Activated CD8-positive, alpha-beta memory T cell treated with anti-CD3 and anti-CD28 coated beads for 1 hour (primary cell): ENCODE data around the gene DNAJC5G.
A peak's percentile ranks its signal among the peaks of the same experiment; 100 is the strongest.

ENCODE experiments used
- DNase-seq, 2 donors: peaks; one replicate each; pipeline ENCODE4 v3.0.0-alpha.2; 2020; ENCODE audit warnings: low read depth in 1 of 2; ENCODE audit errors: extremely low read depth in 1 of 2

Gene DNAJC5G, protein sequence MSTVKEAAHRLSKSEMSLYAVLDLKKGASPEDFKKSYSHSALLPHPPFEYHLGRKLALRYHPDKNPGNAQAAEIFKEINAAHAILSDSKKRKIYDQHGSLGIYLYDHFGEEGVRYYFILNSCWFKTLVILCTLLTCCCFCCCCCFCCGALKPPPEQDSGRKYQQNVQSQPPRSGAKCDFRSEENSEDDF

DNA sequence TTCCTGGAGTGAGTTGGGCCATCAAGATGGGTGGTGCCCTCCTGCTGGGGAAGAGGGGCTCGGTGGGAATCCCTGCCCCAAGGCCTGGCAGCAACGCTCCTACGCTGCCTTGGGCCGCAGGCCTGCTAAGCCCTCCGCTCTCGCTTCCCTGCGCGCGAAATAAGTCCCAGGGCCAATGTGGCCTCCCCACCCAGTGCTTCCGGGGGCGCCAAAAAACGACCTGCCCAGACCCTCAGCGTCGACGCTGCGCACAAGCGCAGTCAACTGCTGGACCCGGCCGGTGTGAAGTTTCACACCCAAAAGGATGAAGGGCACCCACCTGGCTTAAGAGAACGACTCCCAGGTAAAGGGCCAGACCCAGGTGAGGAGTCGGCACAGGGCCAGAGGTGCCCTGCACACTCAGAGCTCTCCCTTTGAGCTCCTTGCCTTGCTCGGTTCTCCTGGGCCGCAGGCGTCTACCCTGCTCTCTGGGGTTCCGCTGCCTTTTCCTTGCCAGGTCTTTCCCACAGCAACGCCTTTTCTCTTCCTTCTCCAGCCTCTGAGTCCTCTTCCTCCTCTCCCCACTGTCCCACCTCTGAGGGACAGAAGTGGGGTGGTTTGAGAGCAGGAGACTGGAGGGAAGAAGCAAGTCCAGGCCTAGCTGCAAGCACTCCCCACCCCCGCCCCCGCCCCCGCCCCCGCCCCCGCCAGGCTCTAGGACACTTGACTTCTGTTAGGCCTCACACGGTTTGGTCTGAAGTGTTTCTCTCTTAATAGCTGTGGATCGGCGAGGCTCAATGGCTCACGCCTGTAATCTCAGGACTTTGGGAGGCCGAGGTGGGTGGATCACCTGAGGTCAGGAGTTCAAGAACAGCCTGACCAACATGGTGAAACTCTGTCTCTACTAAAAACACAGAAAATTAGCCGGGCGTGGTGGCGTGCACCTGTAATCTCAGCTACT, at the start of gene DNAJC5G:
DNAJC5G (plus strand) TSS at position 223 of the 940 bp plus-strand sequence. CDS start 1,296 bp downstream, outside the sequence.
- no peak for DNase-seq

DNA sequence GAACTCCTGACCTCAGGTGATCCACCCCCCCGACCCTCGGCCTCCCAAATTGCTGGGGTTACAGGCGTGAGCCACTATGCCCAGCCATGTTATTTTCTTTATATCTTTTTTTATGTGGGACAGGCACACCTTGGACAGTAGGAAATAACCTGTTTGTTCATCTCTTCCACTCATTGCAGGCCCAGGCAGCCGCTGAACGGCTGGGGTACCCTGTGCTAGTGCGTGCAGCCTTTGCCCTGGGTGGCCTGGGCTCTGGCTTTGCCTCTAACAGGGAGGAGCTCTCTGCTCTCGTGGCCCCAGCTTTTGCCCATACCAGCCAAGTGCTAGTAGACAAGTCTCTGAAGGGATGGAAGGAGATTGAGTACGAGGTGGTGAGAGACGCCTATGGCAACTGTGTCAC, 49.7 kb upstream of the DNAJC5G start:
- DNase-seq, result no peak

DNA sequence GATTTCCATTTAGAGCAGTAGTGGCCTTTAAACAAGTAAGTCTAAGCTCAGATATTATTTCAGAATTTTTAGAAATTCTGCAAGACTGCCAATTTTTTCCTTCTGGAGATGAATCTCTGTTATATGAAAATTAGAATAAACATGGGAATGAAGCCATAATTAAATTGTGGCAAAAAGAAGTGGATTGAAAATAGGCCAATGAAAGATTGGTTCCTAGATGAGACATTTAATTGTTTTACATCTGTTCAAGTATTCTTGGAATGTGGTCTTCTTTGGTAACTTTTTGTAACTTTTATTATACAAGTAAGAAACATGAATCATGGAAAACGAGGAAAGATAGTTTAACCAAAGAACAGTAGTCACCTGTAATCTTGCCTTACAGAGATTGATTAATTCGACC, 47.7 kb upstream of the DNAJC5G start:
- DNase-seq, result no peak

DNA sequence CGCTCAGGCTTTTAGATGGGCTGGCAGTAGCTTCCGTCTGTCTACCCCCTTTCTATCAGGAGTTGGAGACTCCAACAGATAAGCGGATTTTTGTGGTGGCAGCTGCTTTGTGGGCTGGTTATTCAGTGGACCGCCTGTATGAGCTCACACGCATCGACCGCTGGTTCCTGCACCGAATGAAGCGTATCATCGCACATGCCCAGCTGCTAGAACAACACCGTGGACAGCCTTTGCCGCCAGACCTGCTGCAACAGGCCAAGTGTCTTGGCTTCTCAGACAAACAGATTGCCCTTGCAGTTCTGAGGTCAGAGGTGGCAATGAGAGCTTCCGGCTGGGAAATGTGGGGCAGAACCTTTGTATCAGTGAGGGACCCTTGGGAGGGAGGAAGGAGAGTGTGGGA, 43.3 kb upstream of the DNAJC5G start:
- DNase-seq, result no peak

DNA sequence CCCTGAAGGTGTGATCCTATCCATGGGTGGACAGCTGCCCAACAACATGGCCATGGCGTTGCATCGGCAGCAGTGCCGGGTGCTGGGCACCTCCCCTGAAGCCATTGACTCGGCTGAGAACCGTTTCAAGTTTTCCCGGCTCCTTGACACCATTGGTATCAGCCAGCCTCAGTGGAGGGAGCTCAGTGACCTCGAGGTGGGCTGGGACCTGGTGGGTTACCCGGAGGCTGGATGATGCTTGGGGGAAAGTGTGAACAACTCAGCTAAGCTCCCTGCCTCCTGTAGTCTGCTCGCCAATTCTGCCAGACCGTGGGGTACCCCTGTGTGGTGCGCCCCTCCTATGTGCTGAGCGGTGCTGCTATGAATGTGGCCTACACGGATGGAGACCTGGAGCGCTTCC, 41.9 kb upstream of the DNAJC5G start:
- DNase-seq, result no peak

DNA sequence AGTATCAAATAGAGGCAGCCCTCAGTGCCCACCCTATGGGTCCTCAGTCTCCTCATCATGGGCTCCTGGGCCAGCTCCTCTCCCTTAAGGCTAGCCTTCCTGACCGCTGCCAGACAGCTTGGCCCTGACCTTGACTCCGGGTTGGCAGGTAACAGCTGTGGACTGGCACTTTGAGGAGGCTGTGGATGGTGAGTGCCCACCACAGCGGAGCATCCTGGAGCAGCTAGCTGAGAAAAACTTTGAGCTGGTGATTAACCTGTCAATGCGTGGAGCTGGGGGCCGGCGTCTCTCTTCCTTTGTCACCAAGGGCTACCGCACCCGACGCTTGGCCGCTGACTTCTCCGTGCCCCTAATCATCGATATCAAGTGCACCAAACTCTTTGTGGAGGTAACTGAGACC, 39.1 kb upstream of the DNAJC5G start:
- no peak for DNase-seq

DNA sequence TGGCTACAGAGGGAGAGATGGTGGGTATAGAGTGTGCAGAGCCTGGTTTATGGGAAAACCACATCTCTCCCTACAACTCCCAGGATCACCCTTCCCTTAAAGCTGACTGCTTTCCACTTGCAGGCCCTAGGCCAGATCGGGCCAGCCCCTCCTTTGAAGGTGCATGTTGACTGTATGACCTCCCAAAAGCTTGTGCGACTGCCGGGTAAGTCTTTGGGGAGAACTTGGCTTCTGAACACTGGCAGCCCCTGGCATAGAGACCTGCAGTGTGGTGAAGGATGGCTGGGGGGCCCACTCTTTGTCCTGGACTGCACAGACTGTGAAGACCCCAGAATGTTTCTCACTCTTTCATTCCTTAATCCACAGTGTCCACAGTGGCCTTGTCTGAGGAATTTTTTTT, 38.6 kb upstream of the DNAJC5G start:
- DNase-seq, result no peak

DNA sequence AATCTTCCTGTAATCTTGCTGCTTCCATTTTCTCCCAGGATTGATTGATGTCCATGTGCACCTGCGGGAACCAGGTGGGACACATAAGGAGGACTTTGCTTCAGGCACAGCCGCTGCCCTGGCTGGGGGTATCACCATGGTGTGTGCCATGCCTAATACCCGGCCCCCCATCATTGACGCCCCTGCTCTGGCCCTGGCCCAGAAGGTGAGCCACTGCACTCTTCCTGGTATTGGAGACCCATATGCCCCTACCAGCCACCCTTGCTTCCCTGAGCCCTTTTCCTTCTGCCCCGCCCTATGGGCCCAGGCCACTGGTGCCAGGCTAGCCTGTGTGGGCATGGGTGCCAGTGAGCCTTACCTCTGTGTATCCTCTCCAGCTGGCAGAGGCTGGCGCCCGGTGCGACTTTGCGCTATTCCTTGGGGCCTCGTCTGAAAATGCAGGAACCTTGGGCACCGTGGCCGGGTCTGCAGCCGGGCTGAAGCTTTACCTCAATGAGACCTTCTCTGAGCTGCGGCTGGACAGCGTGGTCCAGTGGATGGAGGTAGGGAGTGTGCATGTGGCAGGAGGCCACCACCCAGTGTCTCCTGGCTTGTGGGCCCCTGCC, 37.8 kb upstream of the DNAJC5G start:
- no peak for DNase-seq

DNA sequence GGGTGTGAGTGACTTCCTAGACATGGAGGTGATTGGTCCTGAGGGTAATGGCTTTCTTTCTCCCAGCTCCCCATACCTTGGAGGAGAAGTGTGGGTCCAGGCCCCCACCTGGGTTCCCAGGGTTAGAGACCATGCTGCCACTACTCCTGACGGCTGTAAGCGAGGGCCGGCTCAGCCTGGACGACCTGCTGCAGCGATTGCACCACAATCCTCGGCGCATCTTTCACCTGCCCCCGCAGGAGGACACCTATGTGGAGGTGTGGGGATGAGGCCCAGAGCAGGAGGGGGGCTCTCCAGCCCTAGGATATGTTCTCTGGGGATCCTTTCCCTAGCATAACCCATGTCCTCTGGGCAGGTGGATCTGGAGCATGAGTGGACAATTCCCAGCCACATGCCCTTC, 36.3 kb upstream of the DNAJC5G start:
- no peak for DNase-seq

DNA sequence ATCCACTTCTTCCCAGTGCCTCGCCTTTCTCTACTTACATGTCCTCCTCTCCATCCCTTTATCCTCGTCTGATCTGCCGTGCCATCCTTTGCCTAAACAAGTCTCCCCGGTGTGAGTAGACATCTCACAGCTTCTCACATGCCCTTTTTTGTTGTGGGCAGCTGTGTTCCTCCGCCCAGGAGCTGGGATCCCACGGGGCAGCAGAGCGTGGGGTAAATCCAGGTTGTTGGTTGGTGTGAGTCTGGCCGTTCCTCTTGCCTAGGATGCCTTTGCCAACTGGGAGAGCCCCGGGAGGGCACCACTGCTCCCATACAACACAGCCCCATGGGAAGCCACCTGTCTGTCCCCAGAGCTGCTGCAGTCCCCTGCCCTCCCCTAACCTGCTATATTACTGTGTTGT, 34.8 kb upstream of the DNAJC5G start:
- DNase-seq, result no peak

DNA sequence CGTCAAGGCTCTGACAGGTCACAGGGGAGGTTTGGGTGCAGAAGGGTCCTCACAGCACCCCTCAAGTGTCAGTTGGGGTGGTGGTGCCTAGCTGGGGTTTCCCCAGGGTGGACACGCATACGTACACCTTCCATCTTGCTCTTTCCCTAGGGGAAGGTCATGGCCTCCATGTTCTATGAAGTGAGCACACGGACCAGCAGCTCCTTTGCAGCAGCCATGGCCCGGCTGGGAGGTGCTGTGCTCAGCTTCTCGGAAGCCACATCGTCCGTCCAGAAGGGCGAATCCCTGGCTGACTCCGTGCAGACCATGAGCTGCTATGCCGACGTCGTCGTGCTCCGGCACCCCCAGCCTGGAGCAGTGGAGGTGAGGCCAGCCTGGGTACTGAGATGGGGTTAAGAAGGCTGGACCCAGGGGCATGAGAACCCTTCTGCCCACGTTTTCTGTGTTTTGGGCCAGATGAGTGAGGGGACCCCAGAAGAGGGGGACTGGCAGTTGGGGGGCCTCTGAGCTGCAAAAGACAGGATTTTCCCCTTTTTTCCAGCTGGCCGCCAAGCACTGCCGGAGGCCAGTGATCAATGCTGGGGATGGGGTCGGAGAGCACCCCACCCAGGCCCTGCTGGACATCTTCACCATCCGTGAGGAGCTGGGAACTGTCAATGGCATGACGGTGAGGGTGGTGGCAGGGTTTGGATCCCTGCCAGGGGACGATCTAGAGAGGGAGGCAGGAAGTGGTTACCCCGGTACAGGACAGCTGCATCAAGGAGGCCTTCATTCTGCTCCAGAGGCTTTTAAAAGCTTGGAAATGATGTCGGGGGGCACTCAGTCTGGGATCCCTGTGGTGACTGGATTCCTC, 33.2 kb upstream of the DNAJC5G start:
- no peak for DNase-seq

DNA sequence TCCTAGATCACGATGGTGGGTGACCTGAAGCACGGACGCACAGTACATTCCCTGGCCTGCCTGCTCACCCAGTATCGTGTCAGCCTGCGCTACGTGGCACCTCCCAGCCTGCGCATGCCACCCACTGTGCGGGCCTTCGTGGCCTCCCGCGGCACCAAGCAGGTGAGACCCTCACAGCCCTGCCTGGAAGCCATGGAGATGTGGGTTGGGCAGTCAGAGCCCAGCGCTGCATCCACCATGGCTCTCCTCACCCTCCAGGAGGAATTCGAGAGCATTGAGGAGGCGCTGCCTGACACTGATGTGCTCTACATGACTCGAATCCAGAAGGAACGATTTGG, 32.6 kb upstream of the DNAJC5G start:
- no peak for DNase-seq

DNA sequence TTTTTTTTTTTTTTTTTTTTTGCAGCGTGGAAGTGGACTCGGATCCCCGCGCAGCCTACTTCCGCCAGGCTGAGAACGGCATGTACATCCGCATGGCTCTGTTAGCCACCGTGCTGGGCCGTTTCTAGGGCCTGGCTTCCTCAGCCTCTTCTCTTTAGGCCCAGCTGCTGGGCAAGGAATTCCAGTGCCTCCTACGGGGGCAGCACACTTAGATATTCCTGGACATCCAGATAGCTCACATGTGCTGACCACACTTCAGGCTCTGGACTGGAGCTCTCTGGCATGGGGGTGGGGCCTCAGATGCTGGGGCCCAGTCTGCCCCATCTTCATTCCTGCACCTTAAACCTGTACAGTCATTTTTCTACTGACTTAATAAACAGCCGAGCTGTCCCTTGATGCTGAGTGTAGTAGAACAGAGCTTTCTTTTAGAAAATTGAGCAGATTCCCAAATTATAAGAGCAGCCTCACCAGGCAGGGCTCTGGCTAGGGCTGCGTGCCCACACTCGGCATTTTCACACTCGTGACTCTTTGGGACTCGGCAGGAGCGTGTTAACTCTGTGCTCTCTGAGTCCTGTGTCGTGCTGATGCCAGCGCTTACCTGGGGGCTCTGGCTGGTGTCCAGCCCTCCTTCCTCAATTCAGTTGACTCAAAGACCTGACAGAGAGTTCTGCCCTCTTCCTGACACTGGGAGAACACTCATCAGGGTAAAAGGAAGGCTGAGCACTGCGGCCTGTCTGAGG, 31.7 kb upstream of the DNAJC5G start:
- DNase-seq, result no peak

DNA sequence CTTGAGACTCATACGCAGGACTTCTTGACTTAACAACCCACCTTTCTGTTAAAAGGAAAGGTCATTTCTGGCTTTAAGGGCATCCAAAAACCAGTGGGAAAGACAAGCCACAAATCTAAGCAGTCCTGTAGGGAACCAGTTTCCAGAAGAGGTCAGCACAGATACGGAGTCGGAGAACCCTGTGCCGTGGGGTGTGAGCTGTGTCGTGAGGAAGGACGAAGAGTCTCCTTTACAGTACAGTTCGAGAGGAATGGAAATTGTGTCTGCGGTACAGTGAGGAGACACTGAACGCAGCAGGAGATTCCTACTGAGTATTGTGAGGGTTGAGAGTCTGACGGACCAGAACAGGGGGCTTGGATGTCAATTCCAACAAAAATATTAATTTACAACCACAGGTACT, 30.1 kb upstream of the DNAJC5G start:
- no peak for DNase-seq

DNA sequence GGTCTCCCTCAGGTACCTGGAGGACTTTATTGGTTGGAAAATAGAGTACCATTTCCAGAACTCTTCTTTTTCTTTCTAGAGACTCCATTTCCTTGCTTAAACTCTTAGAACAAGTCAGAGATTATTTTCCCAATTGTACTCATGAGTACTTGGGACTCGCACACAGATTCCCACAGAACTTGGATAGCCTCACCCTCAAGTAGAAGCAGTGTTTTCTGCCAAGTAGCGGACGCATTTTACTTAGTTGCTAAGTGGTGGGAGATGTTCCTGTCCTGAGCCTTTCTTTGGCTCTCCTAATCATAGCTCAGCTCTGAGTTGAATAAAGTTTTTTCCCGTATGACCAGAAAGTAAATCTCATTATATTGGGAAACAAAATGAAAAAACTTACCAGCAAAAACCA, 29.6 kb upstream of the DNAJC5G start:
- DNase-seq, result no peak

DNA sequence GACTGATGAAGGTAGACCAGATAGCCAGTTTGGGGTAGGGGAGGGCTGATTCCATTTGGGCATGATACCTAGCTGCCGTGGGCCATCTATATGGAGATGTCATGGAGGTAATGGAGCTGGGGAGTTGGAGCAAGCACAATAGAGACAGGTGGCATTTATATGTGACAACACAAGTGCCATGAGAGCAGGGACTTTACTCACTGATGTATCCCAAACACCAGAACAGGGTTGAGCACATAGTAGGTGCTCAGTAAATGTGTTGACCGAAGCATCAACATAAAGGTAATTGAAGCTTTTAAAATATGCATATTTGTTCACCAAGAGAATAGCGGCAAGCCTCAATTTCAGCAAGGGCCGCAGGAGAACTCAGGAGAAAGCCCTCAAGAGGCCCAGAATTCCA, 27.3 kb upstream of the DNAJC5G start:
- DNase-seq, result no peak

DNA sequence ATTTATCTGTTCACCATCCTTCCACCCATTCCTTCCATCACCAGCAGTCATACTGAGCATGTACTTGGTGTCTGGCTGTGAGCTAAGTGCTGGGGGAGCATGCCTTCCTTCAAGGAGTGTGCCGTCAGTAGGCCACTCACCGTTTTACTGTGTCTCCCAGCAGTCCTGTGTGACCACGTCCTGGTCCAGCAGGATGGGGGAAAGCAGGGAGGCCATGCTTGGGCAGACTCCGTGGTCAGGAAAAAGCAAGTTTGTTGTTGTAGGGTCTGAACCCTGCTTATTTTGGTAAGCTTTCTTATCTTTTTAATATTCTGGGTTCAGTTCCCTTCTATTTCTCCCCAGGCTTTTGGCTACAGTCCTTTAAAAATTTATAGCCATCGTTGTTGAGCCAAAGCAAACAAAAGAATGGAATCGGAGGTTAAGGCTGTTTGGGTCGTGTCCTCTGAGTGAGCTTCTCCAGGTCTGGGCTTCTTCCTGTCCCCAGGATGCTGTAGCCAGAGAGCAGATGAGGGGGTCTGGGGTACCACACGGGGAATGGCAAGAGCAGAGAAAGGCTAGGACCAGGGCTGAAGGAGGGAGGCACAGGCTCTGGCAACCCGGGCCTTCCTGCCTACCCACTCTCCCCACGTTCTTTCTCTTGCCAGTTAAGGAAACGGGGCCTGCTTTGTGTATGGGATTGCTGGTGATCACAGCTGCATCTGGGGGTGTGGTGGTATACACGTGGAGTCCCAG, 25.9 kb upstream of the DNAJC5G start:
- no peak for DNase-seq

DNA sequence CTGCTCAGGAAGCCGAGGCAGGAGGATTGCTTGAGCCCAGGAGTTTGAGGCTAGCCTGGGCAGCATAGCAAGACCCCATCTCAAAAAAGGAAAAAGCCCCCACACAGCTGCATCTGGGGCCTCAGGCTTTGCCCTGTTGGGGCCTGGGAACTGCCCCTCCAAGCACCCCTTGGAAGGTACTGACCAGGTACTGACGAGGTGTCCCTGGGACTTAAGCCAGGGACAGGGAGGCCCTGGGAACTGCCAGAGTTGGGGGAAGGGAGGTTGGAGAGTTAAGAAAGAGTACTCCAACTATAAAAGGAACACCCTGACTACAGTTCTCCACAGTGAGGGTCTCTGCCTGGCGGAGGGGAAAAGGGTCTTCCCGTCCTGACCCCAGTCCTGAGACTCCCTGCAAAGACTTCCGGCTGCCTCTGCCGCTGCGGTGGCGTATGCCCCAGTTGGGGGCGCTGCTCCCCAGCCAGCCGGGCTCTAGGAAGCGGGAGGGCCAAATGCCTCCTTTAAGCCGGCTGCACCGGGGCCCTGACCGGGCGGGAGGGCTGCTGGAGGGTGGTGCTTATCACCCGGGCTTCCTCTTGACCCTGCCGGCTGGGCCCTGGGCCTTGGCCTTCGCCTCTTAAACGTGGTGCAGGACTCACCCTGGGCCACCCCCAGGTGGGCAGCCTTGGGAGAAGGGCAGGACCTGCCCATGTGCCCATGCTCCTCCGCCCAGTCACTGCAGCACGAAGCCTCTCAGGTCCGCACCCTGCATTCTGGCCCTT, 25.2 kb upstream of the DNAJC5G start:
- DNase-seq, result peak; percentile 16 to 24
